Ishikawa (cell line): Measurements from ENCODE around the gene SOX6.

Experiments used
- CEBPB ChIP-seq: IDR thresholded peaks from 2 replicates; pipeline ENCODE4 v1.6.1; 2012
- EGR1 ChIP-seq: IDR thresholded peaks from 2 replicates; pipeline ENCODE4 v1.6.1; 2012
- EP300 ChIP-seq: IDR thresholded peaks from 2 replicates; pipeline ENCODE4 v1.6.1; 2012; ENCODE audit warnings: borderline replicate concordance
- NFIC ChIP-seq: IDR thresholded peaks from 2 replicates; pipeline ENCODE4 v1.6.1; 2012
- RAD21 ChIP-seq: IDR thresholded peaks from 2 replicates; pipeline ENCODE4 v1.6.1; 2012; ENCODE audit warnings: low read depth
- REST ChIP-seq: IDR thresholded peaks from 2 replicates; pipeline ENCODE4 v1.6.1; 2012; ENCODE audit warnings: low read depth, mild to moderate bottlenecking
- TEAD4 ChIP-seq: IDR thresholded peaks from 2 replicates; pipeline ENCODE4 v1.6.1; 2012

GRCh38 chr11:16226245-16226644 is 130.1 kb downstream of the SOX6 start:
- TF ChIP-seq RAD21 (no peak), CEBPB (no peak), EP300 (no peak), TEAD4 (no peak), REST (no peak), EGR1 (no peak), NFIC (peak; percentile 51)
